Caco-2 (cell line): Measurements from ENCODE around the gene SLC24A4. TPM values are rescaled to one million over a fixed set of nuclear protein-coding genes. Genes with fewer than 3 reads are reported as not detected.
A peak's percentile ranks its signal among the peaks of the same experiment; 100 is the strongest.

Source experiments
- BruUV-seq: library from RNA; stranded (reverse); fragments of 400-500 nt; replicated peaks from 2 replicates; lab custom pipeline; 2021; lab: Mats Ljungman, UMichigan
- CTCF ChIA-PET: fragments of 300-600 bp; sonication (Branson Sonifier 250); formaldehyde crosslinking; loops from one replicate; lab custom pipeline; 2022; ENCODE audit warnings: antibody characterized with exemption; lab: Charles Lee
- POLR2A ChIA-PET: fragments of 300-600 bp; sonication (Branson Sonifier 250); formaldehyde crosslinking; loops from one replicate; lab custom pipeline; 2022; ENCODE audit warnings: antibody characterized with exemption; lab: Charles Lee
- DNase-seq, 2 experiments: peaks; one replicate each; pipeline versions ENCODE4 v3.0.0 to v3.0.0-alpha.2; 2020 to 2022
- H3K27me3 ChIP-seq: replicated peaks from 2 replicates; pipeline ENCODE4 v1.6.0; 2011; ENCODE audit warnings: low read length; ENCODE audit not compliant: control insufficient read depth, insufficient read depth
- H3K36me3 ChIP-seq: 2 replicates; pipeline ENCODE4 v1.5.1; 2011; ENCODE audit warnings: low read length; ENCODE audit not compliant: control insufficient read depth, insufficient read depth
- H3K4me1 ChIP-seq: fragments of 250-450 bp; sonication (Bioruptor Pico); 2 replicates; pipeline ENCODE4 v1.5.1; 2020; ENCODE audit warnings: mild to moderate bottlenecking
- H3K4me3 ChIP-seq: 2 replicates; pipeline ENCODE4 v1.5.1; 2011; ENCODE audit warnings: low read depth, mild to moderate bottlenecking, control low read depth, low read length
- H3K9me3 ChIP-seq: fragments of 250-450 bp; sonication (Bioruptor Pico); 2 replicates; pipeline ENCODE4 v1.5.1; 2020; ENCODE audit warnings: mild to moderate bottlenecking, moderate library complexity
- H3K27ac Mint-ChIP-seq: one replicate; pipeline ENCODE4 v1.8.0; 2022; ENCODE audit warnings: mixed read lengths; ENCODE audit not compliant: unreplicated experiment
- H3K27me3 Mint-ChIP-seq: one replicate; pipeline ENCODE4 v1.8.0; 2022; ENCODE audit warnings: mixed read lengths; ENCODE audit not compliant: insufficient read depth, unreplicated experiment
- H3K36me3 Mint-ChIP-seq: one replicate; pipeline ENCODE4 v1.8.0; 2022; ENCODE audit warnings: mild to moderate bottlenecking, mixed read lengths; ENCODE audit not compliant: insufficient read depth, unreplicated experiment
- H3K4me1 Mint-ChIP-seq: one replicate; pipeline ENCODE4 v1.8.0; 2022; ENCODE audit warnings: low read depth, mixed read lengths; ENCODE audit not compliant: unreplicated experiment
- H3K4me3 Mint-ChIP-seq: one replicate; pipeline ENCODE4 v1.8.0; 2022; ENCODE audit warnings: mild to moderate bottlenecking, moderate library complexity, mixed read lengths; ENCODE audit not compliant: unreplicated experiment
- H3K9me3 Mint-ChIP-seq: one replicate; pipeline ENCODE4 v1.8.0; 2022; ENCODE audit warnings: mixed read lengths; ENCODE audit not compliant: unreplicated experiment
- CTCF ChIP-seq, 2 experiments: fragments of 200-600 bp in 1 of 2; IDR thresholded peaks; 1 replicate in 1 of 2; 2 replicates in 1 of 2; pipeline versions ENCODE4 v1.5.1 to v1.8.0; 2011 to 2022; ENCODE audit warnings: antibody characterized with exemption in 1 of 2, control low read depth in 1 of 2, inconsistent platforms in 1 of 2, low read depth in 1 of 2, low read length in 1 of 2, mild to moderate bottlenecking in 1 of 2, moderate library complexity in 1 of 2; ENCODE audit not compliant: insufficient read depth in 1 of 2, severe bottlenecking in 1 of 2, unreplicated experiment in 1 of 2
- intact Hi-C: fragments of 100-400 bp; cut with micrococcal nuclease; formaldehyde crosslinking; loops from one replicate; pipeline ENCODE4 v1.10.0; 2022; ENCODE audit not compliant: unreplicated experiment
- total RNA-seq: library from RNA; stranded (reverse); gene quantifications from 2 replicates; pipeline ENCODE4 v1.2.3, GENCODE V29; 2022

Gene SLC24A4
- total RNA-seq, 1 experiment from 2014 or later: not detected

- no peak for DNase-seq
- Mint-ChIP-seq H3K36me3 (no peaks in the 10 kb centered on the region), H3K4me1 (no peaks in the 10 kb centered on the region), H3K9me3 (no peaks in the 10 kb centered on the region), H3K27ac (no peak overlapping the region), H3K27me3 (peaks cover 8% of the 10 kb centered on the region), H3K4me3 (no peak overlapping the region)
- intact Hi-C loops: no loop called here
- Histone ChIP-seq H3K9me3 (no peaks in the 10 kb centered on the region), H3K36me3 (no peaks in the 10 kb centered on the region), H3K4me1 (no peaks in the 10 kb centered on the region), H3K27me3 (no peaks in the 10 kb centered on the region), H3K4me3 (no peak overlapping the region)
- BruUV-seq: no TSS peak
- ChIA-PET CTCF (no interaction called here), POLR2A (no interaction called here)
- TF ChIP-seq CTCF (IDR thresholded peaks at IDR 0.05; ENCODE audit: insufficient read depth in 1 of 2, low read depth in 1 of 2, low read length in 1 of 2, severe bottlenecking in 1 of 2, unreplicated experiment in 1 of 2): no peak
These were observed 94.8 kb downstream of the SLC24A4 start for GRCh38 chr14:92417759-92418158.

GRCh38 chr14:92421751-92422150 lies 98.8 kb downstream of the SLC24A4 start:
- POLR2A ChIA-PET: no interaction called here
- peaks cover 6% of the 10 kb centered on the region for H3K4me1 Mint-ChIP-seq
- Histone ChIP-seq H3K4me3 (no peak overlapping the region), H3K27me3 (no peaks in the 10 kb centered on the region), H3K4me1 (no peaks in the 10 kb centered on the region), H3K36me3 (no peaks in the 10 kb centered on the region), H3K9me3 (no peaks in the 10 kb centered on the region)
- H3K9me3 Mint-ChIP-seq: peaks cover 13% of the 10 kb centered on the region
- intact Hi-C loops: no loop called here
- no peaks in the 10 kb centered on the region for H3K36me3 Mint-ChIP-seq
- H3K4me3 Mint-ChIP-seq: no peak overlapping the region
- no peak for DNase-seq
- no peak for TF ChIP-seq CTCF (IDR thresholded peaks at IDR 0.05; ENCODE audit: insufficient read depth in 1 of 2, low read depth in 1 of 2, low read length in 1 of 2, severe bottlenecking in 1 of 2, unreplicated experiment in 1 of 2)
- CTCF ChIA-PET: no interaction called here
- no peaks in the 10 kb centered on the region for H3K27me3 Mint-ChIP-seq
- H3K27ac Mint-ChIP-seq: no peak overlapping the region
- BruUV-seq: no TSS peak

GRCh38 chr14:92425101-92425500 lies 102.1 kb downstream of the SLC24A4 start:
- intact Hi-C loops: no loop called here
- Histone ChIP-seq H3K36me3 (no peaks in the 10 kb centered on the region), H3K9me3 (no peaks in the 10 kb centered on the region), H3K27me3 (no peaks in the 10 kb centered on the region), H3K4me1 (no peaks in the 10 kb centered on the region), H3K4me3 (no peak overlapping the region)
- no peak overlapping the region for H3K4me3 Mint-ChIP-seq
- no peaks in the 10 kb centered on the region for H3K27me3 Mint-ChIP-seq
- no peak for TF ChIP-seq CTCF (IDR thresholded peaks at IDR 0.05; ENCODE audit: insufficient read depth in 1 of 2, low read depth in 1 of 2, low read length in 1 of 2, severe bottlenecking in 1 of 2, unreplicated experiment in 1 of 2)
- DNase-seq: no peak
- CTCF ChIA-PET: no interaction called here
- H3K4me1 Mint-ChIP-seq: peaks cover 6% of the 10 kb centered on the region
- BruUV-seq: no TSS peak
- H3K9me3 Mint-ChIP-seq: peaks cover 13% of the 10 kb centered on the region
- H3K27ac Mint-ChIP-seq: peak overlapping the region; percentile 67
- no peaks in the 10 kb centered on the region for H3K36me3 Mint-ChIP-seq
- POLR2A ChIA-PET: no interaction called here
